Stimulated activated CD4-positive, alpha-beta T cell treated with anti-CD3 and anti-CD28 coated beads, TNF-alpha, amount 100 ng/mL, for 48 hours (primary cell): ENCODE data around the gene GPR42.
"Not testable (repeated sequence)": the region's sequence is repeated elsewhere in the genome, so short reads cannot be mapped to it uniquely, and the experiment has no call there.

ENCODE experiments used
- DNase-seq, 3 donors: peaks; one replicate each; pipeline ENCODE4 v3.0.0-alpha.2; 2020; ENCODE audit warnings: low read depth in 3 of 3

GPR42 gene

DNA sequence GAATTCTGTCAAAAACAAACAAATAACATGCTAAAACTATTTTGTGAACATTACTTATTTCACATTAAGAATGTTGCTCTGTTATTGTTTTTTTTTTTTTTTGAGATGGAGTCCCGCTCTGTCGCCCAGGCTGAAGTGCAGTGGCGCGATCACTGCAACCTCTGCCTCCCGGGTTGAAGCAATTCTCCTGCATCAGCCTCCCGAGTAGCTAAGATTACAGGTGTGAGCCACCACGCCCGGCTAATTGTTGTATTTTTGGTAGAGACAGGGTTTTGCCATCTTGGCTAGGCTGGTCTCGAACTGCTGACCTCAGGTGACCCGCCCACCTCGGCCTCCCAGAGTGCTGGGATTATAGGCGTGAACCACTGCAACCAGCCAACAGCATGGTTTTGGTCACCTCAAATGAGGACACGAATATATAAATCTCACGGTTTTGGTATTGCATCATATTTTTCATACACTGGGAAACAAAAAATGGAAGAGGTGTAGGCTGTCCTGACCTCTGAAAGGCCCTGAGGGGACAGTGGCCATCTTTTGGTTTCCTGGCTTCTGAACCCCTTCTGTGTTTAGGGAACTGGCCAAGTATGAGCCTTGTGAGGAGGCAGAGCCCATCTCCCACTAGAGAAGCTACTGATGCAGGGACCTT lies 25.5 kb downstream of the GPR42 start:
- DNase-seq, result no peak

DNA sequence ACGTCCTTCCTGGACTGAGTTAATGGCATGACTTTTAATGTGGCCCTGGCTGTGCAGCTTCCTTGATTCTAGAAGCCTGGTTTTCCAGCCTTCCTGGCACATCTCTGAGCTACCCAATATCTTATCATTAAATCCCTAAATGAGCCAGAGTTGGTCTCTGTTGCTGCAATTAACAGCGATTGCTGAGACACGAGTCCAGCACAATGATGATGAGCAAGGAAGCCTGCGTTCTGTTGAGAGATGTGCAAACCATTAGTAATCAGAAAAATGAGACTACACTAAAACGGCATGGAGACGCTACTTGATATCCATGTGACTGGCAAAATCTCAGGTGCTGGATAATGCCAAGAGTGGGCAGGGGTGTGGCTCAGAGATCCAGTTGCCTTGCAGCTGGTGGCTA lies 26.2 kb downstream of the GPR42 start:
- DNase-seq, result no peak

- DNase-seq, result no peak
Measured at GRCh38 chr19:35398570-35398969, 27.7 kb downstream of the GPR42 start.

DNA sequence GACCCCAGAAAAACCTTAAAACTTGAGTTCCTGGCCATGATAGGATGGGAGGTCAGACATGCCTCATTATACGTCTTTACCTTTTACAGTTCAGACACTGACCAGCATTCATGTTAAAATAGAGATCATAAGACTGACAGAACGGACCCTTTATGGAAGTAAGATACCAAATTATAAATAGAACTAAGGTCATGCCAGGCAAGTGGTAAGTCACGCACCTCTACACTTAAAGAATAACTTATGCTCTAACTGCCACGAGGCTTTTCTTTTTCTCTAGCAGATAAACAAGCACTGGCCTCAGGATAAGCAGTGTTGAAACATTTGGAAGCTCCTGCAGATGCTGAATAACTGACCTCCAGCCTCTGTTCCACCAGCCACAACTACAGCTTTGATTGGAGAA lies 28.4 kb downstream of the GPR42 start:
- no peak for DNase-seq

DNA sequence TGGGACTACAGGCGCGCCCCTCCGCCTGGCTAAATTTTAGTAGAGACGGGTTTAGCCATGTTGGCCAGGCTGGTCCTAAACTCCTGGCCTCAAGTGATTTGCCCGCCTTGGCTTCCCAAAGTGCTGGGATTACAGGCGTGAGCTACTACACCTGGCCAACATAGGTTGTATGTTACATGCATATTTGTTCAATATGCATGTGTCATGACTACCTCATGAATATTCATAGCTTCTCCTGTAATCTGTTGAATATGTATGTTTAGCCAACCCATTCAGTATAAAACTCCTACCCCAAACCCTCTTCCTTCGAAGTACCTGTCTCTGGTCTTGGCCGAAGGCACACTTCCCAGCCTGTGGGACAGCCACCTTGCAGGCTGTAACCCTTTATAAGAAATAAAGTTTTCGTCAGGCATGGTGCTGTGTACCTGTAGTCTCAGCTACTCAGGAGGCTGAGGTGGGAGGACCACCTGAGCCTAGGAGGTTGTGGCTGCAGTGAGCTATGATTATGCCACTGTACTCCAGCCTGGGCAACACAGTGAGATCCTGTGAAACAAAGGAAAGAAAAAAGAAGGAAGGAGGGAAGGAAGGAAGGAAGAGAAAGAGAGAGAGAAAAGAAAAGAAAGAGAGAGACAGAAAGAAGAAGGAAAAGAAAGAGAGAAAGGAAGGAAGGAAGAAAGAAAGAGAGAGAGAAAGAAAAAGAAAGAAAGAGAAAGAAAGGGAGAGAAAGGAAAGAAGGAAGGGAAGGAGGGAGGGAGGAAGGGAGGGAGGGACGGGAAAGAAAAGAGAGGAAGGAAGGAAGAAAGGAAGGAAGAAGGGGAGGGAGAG lies 29.3 kb downstream of the GPR42 start:
- no peak for DNase-seq

GRCh38 chr19:35400773-35401100 lies 29.9 kb downstream of the GPR42 start:
- no peak for DNase-seq

- not testable (repeated sequence) for DNase-seq
Measured at GRCh38 chr19:35401416-35401815, 30.5 kb downstream of the GPR42 start.

DNA sequence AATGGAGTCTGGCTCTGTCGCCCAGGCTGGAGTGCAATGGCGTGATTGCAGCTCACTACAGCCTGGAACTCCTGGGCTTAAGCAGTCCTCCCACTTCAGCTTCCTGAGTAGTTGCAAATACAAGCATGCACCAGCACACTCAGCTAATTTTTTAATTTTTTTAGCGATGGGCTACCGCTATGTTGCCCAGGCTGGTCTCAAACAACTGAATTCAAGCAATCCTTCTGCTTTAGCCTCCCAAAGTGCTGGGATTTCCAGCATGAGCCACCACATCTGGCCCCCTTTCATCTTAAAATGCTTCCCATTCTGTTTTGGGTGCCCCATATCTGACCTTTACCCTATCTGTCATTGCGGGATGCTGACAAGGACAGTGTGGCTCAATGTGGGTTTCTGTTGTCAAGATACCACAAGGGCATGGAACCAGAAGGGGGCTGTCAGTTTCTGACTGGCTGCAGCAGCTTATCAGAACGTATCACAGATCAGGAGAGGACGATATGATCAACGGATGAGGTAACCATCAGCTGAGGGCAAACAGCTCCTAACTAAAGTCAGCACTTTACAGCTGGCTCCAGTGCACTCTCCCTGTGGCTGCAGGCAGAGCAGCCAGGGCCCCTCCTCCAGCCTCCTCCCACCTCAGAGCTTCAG lies 32.4 kb downstream of the GPR42 start:
- no peak for DNase-seq

- peak; percentile 58 to 79 (median 73) for DNase-seq
Measured at GRCh38 chr19:35404879-35405622, 34.2 kb downstream of the GPR42 start.

DNA sequence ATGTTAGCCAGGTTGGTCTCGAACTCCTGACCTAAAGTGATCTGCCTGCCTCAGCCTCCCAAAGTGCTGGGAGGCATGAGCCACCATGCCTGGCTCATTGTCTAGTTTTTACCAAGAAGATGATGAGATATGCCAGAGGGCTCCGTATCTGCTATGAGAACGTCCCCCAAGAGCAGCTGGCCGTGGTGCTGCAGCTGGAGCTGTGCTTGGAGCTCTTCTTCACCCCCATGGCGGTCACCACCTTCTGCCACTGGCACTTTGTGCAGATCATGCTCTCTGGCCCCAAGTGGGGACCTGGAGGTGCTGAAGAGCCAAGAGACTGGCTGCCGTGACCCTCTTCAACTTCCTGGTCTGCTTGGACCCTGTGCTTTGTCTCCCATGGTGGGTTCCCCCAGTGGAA lies 36.8 kb downstream of the GPR42 start:
- DNase-seq, result no peak

DNA sequence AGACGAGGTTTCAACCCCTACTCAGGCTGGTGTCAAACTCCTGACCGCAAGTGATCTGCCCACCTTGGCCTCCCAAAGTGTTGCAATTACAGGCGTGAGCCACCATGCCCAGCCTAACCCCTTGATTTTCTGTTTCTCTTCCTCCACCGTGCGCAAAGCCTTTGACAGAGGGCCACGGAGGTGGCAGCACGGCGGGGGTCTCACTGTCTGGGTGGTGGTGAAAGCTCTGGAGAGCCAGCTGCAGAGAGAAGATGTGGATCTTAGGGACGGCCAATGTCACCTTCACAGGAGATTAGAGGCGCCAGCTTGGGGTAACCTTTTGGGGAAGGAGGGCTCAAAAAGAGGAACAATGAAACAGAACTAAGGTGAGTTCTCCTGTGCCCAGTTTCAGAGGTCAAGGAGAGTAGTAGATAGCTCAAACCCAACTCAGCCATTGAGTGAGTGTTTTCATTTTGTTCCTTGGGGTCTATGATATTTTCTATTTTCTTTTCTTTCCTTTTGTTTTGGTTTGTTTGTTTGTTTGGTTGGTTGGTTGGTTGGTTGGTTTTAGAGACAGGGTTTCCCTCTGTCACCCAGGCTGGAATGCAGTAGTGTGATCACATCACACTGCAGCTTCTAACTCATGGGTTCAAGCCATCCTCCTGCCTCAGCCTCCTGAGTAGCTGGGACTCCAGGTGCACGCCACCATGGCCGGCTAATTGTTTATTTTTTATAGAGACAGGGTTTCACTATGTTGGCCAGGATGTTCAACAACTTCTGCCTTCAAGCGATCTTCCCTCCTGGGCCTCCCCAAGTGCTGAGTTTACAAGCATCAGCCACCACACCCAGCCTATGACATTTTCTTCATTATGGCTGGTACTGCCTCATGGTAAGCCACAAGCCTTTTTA lies 37.7 kb downstream of the GPR42 start:
- no peak for DNase-seq

DNA sequence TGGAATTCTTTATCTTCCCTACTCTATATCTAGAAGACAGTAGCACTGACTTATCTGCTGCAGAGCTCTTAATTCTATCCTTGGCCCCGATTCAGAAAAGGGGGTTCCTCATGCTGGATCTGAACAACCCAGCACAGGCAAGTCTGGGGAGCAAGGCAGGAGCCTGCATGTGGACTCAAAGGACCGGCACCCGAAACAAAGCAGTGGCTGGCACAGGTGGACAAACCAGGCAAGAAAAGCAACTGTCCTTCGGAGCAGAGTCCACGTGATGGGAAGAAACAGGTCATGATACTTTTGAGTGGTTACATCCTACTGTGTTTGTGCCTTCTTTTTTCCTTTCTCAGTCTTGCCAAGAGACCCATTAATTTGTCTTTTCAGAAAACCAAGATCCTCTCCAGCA lies 38.3 kb downstream of the GPR42 start:
- no peak for DNase-seq

GRCh38 chr19:35410487-35410886 lies 39.6 kb downstream of the GPR42 start:
- no peak for DNase-seq

DNA sequence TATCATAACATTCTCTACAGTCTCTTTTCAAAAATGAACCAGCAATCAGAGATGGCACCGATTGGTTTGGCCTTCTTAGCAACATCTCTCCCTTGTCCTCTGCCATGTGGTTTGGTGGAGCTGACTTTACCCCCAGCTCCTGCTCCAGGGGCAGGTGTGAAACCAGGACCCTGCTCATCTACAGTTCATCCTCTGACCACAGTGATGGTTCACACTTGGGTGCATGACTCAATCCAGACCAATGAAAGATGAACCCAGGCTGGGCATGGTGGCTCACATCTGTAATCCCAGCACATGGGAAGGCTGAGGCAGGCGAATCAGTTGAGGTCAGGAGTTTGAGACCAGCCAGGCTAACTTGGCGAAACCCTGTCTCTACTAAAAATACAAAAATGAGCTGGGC lies 43.6 kb downstream of the GPR42 start:
- DNase-seq, result no peak

DNA sequence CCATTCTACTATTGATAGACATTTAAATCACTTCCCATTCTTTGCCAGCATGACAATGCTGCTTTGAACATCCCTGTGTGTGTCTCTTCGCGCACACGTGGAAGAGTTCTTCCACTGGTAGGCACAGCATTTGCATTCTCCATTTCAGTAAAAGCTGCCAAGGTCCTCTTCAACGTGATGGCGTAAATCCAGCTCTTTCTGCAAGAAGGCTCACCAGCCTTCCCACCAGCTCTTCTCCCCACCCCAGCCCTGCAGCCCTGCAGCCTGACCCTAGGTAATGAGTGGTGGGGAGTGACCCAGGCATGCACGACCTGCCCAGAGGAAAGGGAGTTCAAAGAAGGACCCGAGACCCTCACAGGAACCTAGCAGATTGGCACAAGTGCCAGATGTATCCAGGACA lies 45.5 kb downstream of the GPR42 start:
- DNase-seq, result no peak

DNA sequence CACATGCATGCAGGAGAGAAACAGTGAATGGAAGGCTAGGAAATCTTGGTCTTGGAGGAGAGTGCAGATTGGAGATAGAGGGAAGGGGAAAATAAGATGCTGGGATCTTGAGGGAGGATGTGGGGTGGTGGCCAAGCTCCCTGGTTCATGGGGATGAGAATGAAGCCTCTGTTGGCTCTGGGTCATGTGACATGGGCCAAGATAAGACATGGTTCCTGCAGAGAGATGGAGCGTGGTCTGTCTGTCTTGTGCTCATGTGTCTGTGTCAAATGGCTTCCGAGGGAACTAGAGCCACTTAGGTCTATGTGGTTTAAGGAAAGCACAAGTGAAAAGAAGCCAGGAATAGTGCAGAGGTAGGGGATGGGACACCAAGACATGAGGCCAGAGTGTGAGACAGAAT lies 46.4 kb downstream of the GPR42 start:
- no peak for DNase-seq

DNA sequence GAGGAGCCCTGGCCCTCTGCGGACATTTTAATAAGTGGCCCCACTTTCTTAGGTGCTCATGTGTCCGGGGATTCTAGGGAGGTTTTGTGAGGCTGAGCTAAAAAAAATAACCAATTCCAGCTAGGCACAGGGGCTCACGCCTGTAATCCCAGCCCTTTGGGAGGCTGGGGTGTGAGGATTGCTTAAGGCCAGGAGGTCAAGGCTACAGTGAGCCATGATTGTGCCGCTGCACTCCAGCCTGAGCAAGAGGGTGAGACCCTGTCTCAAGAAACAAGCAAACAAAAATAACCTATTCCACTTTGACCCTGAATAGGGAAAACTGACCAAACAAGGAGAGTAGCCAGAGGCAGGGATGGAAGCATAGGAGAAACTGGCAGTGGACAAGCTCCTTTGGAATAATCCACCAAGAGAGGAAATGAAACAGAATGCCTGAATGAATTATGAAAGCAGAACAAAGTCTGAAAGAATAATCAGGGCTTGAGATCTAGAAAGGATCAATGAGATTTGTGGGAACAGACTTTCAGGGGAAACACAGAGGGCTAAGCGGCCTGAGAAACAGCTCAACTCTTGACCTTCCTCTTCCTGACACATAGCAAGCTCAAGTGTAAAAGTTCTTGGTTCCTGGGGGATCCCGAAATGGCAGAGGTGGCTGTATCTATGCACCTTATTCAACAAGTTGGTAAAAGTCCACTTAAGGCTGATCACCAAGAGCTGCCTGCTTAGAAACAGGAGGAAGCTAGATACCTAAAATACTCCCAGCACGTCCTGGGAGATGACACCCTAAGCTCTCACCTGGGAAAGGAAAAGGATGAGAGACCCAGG lies 47.1 kb downstream of the GPR42 start:
- DNase-seq, result no peak

- no peak for DNase-seq
Measured at GRCh38 chr19:35419046-35419445, 48.2 kb downstream of the GPR42 start.

DNA sequence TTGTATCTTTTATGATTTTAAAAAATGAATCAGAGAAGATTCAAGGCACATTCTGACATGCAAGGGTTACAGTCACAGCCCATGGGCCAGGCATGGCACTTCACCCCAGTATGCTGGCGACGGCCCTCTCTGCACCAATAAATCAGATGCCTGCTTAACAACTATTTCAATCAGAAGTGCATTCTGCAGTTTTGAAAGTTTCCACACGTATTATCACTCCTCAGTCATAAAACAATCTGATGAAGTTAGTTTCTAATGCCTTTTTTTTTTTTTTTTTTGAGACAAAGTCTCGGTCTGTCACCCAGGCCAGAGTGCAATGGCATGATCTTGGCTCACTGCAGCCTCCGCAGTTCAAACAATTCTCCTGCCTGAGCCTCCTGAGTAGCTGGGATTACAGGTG lies 48.9 kb downstream of the GPR42 start:
- DNase-seq, result no peak

- no peak for DNase-seq
Measured at GRCh38 chr19:35421362-35421761, 50.5 kb downstream of the GPR42 start.
